SK-N-DZ (cell line): ENCODE data around the gene MYZAP.

Experiments used
- DNase-seq: peaks from one replicate; pipeline ENCODE4 v3.0.0-alpha.2; 2015; ENCODE audit warnings: low spot score

The MYZAP gene

GRCh38 chr15:57561041-57561711, 30.5 kb upstream of the MYZAP start:
- DNase-seq, result peak; percentile 79

DNA sequence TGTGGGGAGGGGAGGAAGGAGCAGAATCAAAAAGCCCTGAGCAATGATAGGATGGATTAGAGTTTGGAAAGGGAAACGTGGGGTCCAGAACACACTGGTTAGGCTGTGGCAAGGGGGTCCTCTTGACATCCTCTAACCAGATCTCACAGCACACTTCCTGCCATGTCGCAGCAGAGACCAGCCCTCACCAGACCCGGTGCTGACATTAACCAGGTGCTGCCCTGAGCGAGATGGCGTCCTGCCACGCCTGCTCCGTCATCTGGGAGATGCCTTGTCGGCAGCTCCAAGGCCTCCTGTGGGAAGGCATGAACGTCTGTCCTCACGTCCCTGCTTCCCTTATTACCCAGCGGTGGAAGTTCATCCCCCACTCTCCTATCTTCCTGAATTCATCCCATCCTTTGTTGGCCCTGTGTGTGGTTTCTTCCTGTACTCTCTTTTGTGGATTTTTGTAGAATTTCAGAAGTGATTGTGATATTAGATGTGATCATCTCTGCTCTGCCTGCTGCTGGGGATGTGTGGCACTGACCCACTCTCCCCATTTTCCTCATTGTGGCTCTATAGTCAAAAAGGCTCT, 29.4 kb upstream of the MYZAP start:
- peak; percentile 95 for DNase-seq

- no peak for DNase-seq
These were observed 28.3 kb upstream of the MYZAP start for GRCh38 chr15:57563416-57563815.

DNA sequence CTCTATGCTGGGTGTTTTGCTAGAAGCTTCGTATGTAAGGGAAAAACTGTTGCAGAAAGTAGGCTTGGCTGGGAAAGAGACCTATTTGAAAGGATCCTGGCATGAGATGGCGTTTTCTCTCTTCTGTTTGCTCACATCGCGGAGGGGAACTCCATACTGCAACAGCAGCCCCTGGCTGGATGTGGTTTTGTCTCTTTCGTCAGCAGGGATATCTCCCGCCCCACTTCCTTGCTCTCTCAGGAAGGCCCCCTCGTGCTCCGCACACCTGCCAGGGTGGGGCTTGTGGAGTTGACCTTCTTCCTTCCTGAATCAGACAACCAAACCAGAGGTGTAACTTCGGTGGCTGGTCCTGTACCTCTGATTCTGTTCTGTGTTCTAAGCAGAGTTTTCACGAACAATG, 26.4 kb upstream of the MYZAP start:
- no peak for DNase-seq

DNA sequence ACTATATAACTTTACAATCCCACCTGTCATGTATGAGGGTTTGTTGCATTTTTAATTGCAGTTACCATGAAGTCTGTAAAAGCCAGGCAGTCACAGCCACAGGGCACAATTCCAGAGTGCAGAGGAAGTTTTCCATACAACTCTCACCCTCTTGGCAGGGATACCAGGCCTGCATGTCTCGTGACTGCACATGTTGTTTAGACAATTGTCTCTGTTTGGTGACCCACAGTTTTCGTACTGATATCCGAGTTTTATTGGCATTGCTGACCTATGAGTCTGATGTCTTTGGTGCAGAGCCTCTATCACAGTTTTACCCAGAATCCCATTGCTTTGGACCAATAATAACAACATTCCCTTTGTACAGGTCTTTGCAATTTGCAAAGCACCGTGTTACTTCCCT, 24.9 kb upstream of the MYZAP start:
- DNase-seq, result no peak

DNA sequence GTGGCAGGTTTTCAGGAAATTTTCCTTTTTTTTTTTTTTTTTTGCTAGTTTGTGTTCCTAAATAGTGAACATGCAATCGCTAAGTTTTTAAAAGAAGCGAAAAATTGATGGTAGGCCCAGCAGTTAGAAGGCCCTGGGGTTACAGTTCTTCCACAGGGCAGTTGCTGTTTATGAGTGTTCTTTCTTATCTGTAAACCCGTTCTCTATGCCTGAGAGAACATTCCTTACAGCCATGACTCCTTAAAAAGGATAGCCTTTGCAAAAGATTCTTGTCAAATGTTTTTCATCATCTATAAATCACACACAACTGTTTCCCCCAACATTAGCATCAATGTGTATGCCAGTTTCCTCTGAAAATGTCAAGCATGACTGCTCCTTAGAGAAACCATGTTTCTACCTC, 23.8 kb upstream of the MYZAP start:
- DNase-seq, result no peak

DNA sequence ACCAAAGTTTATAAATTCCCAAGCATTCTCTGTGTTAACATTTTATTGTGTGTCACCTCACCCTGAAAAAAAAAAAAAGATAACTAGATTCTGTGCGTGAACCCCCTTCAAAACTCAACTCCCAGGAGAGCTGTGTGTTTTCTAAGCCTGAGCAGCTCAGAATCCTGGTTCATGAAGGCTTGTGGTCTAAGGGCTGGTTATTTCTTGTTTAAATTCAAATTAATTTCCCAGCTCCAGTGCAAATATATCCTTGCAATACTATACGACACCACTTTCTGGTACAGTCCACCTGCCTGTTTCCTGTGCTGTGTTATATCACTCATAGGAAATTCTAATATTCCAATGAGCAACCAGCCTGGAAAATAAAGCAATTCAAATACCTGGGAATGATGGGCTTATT, 23.4 kb upstream of the MYZAP start:
- DNase-seq, result no peak

- no peak for DNase-seq
These were observed 21.4 kb upstream of the MYZAP start for GRCh38 chr15:57570340-57570739.

DNA sequence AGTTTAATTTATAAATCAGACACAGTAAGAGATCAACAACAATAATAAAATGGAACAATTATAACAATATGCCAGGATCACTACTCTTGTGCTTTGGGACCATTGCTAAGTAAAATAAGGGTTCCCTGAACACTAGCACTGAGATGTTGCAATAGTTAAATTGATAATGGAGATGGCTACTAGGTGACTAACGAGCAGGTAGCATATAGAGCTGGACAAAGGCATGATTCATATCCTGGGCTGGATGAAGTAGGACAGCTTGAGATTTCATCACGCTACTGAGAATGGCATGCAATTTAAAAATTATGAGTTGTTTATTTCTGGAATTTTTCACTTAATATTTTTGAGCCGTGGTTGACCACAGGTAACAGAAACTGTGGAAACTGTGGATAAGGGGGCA, 20.7 kb upstream of the MYZAP start:
- no peak for DNase-seq

DNA sequence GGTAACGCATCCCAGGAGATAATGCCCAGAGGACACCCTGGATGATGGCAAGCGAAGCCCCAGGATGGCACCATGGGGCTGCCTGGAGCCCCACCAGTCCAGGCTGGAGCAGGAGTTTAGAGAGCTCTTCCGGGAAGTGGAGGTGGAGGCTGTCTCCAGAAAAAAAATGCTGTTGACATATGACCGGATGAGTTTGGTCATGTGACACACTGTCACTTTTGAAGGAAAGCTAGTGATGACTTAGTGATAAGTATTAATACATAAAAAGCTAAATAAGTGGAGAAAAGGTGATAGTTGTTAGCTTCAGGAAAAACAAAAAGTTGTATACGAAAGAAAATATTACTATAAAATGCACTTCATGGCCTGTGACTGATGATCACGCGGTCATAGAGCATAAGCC, 20.0 kb upstream of the MYZAP start:
- DNase-seq, result no peak

DNA sequence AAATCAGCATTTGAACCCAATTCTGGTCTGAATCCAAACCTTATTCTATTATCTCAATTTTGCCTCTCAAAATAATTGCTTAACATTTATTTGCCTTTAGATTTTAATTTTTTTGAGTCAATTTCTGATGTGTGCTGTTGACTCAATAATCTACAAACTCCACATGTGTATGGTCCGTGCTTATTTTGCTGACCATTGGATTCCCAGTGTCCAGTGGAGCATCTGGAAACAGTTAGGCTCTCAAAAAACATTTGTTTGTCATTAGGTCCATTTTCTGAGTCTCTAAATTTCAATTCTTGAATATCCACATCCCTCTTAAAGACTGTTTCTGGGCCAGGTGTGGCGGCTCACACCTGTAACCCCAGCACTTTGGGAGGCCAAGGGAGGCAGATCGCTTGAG, 19.2 kb upstream of the MYZAP start:
- DNase-seq, result no peak

- DNase-seq, result peak; percentile 90
These were observed 18.6 kb upstream of the MYZAP start for GRCh38 chr15:57573151-57573550.

DNA sequence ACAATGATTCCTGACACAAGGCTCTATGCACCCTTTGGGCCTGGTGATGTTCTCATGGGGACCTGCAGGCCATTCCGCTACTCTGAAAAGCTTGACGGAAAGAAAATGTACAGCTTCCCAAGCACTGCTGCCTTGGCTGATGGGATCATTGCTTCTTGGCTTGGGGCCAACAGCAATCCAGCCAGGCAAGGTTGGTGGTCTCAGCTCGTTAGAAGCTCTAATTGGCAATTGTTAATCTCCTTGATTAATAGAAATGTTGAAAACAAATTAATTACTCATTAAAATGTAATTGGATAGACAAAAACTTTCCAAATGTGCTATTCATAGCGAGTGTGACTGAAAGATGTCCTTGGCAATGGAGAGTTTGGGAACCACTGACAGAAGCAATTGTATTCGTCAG, 16.3 kb upstream of the MYZAP start:
- no peak for DNase-seq

- DNase-seq, result no peak
These were observed 13.3 kb upstream of the MYZAP start for GRCh38 chr15:57578288-57578900.

- DNase-seq, result no peak
These were observed 11.3 kb upstream of the MYZAP start for GRCh38 chr15:57580428-57580827.

DNA sequence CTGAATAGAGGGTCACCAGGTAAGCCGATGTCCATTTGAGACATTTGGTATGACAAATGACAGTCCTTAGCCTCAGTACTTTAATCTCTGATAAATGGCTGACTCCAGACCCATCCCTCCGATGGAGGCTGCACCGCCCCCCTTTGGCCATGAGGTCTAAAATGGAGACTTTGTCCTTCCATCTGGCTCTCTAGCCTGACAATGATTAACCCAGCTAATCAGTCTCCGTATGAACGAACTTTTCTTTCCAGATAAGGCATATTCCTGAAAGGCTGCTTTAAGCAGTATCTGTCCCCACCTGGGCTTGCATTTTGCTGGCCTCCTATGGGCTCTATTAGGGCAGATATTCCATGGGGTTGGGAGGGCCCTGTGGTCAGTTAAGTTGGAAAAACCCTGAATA, 10.8 kb upstream of the MYZAP start:
- DNase-seq, result no peak

GRCh38 chr15:57582090-57582489, 9.6 kb upstream of the MYZAP start:
- no peak for DNase-seq

GRCh38 chr15:57583282-57583681, 8.4 kb upstream of the MYZAP start:
- DNase-seq, result no peak

DNA sequence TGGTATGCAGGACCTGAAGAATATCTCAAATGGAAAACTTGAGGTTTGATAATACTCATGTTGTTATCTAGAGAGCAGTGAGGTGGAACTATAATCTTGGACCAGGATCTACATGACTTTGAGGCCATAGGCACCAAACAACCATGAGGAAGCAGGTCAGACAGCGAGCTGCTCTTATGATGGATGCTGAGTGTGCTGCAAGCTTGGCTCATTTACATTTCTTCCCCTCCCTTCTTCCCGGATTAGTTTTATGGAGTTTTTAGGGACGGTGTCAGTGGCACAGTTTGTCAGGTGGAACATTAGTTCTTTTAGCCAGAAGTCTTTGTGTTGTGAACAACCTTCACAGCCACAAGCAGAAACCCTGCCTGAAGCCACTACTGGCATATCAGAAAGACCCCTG, 8.0 kb upstream of the MYZAP start:
- no peak for DNase-seq

DNA sequence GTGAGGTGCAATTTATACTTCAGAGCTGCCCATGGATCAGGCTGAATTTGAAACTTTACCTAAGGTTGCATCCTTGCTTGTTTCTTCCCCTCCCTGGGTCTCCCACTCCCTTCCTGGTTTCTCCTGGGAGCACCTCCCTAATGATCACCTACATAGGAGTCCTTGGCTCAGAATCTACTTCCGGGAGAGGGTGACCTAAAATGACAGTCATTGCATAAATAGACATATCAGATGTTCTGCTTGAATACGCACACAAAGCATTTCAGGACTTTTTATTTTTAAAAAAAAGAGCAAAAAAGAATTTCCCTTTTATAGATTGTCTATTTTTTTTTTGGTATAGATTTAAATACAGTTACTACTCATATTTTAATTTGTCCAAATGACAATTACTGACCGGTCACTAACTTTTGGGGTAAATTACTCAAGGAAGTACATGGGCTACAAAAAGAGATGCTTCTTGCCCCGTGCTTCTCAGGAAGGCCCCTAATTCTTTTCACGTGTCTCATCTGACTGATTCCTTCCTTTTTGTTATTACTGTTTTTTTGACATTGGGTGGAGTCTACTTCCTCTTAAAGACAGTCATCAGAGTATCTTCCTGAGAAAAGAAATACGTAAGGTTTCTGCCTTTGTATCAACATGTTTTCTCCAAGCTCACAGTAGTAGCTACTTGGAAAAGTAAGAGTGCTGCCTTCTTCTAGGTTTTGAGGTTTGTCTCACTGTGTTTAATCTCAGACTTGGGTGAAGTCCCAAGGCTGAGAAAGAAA, 4.9 kb upstream of the MYZAP start:
- no peak for DNase-seq

GRCh38 chr15:57589281-57589680, 2.4 kb upstream of the MYZAP start:
- DNase-seq, result no peak

GRCh38 chr15:57589754-57590153, 1.9 kb upstream of the MYZAP start:
- DNase-seq, result no peak
